GM10266 (cell line): ENCODE results near the gene UGT1A7.

Experiments
- DNase-seq: peaks from one replicate; pipeline ENCODE4 v3.0.0; 2012; ENCODE audit errors: extremely low spot score
- TF ChIP-seq, protein P1 (sequence below): IDR thresholded peaks from 2 replicates; pipeline ENCODE4 v1.5.1; 2012; ENCODE audit warnings: mild to moderate bottlenecking, low read depth; ENCODE audit not compliant: control insufficient read depth, insufficient read depth; ENCODE audit errors: missing control alignments

Gene UGT1A7

DNA sequence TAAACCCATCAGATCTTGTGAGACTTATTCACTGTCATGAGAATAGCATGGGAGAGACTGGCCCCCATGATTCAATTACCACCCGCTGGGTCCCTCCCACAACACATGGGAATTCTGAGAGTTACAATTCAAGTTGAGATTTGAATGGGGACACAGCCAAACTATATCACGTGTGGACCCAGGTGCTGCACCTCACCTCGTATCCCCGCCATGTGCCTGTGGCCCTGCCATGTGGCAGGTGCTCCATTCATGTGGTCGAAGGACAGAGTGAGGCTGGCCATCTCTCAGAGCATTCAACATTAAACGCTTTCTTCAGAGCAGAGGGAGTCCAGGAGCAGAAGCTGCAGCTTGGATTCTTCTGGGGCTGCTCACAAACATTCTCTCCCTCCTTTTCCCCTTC is 128.7 kb downstream of the UGT1A7 start:
- no peak for DNase-seq
- TF ChIP-seq, protein P1, sequence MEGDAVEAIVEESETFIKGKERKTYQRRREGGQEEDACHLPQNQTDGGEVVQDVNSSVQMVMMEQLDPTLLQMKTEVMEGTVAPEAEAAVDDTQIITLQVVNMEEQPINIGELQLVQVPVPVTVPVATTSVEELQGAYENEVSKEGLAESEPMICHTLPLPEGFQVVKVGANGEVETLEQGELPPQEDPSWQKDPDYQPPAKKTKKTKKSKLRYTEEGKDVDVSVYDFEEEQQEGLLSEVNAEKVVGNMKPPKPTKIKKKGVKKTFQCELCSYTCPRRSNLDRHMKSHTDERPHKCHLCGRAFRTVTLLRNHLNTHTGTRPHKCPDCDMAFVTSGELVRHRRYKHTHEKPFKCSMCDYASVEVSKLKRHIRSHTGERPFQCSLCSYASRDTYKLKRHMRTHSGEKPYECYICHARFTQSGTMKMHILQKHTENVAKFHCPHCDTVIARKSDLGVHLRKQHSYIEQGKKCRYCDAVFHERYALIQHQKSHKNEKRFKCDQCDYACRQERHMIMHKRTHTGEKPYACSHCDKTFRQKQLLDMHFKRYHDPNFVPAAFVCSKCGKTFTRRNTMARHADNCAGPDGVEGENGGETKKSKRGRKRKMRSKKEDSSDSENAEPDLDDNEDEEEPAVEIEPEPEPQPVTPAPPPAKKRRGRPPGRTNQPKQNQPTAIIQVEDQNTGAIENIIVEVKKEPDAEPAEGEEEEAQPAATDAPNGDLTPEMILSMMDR: no peak

DNA sequence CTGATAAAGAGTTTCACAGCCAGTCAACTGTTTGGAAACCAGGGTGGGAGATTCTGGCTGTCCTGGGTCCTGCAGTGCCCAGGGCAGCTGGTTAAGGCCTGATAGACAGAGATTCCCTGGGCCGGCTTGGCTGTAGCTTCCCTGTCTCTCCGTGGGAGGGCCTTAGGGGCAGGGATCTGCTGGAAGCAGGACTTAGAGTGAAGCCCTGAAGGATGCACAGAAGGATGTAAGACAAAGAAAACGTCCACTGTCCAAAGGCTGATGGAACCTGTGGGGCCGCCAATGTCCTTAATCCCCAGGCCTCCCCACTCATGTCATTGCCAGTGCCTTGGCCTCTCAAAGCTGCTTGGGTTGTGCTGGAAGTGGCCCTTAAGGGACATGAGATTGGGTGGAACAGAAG is 129.4 kb downstream of the UGT1A7 start:
- TF ChIP-seq, protein P1: no peak
- DNase-seq: no peak

DNA sequence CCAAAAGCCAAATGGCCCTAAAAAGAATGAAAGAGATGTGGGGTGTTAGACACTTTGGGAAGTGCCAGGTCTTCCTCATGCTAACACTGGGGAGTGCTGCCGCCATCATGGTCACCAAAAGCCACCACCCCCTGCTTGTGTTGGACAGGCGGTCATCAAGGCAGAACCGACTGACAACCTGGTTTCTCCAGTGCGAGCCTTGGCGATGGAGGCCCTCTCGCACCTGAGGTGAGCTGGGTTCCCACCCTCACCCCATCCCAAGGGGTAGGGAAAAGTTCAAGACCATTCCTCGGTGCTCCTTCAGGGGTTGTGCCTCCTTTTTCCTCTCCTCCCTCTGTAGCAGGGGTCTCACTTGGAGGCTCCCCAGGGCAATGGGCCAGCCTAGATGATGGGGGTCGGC is 130.0 kb downstream of the UGT1A7 start:
- TF ChIP-seq, protein P1: no peak
- DNase-seq: no peak

DNA sequence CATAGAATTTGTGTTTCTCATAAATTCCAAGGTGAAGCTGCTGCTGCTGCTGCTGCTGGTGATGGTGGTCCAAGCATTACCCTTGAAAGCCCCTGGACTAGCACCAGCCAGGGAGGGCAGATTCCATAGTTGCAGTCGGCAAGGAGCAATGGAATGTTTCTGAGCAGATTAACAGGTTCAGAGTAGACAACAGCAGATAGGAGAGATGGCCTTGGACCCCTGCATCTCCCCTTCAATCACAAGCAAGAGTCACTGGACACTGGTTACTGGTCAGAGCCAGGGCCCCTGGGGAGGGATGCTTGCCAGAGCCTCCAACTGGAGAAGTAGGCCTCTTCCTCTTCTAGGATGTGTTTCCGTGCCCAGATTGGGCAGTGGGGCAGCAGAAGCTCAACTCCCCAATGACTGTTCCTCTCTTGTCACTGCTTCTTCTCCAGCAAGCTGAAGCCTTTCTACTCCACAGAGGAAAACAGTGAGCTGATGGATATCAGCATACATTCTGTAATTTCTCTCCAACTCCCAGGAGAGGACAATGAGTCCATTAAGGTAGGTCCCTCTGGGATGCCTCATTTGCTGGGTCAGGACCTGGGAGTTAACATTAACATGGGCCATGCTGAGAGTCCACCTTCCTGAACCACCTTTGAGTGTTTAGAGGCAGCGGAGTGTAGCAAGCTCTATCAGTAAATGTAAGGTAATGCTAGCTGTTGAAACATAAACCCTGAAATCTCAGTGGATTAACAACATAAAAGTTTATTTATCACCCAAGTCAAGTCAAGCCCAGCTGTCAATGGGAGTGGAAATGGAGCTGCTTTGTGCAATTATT is 131.7 kb downstream of the UGT1A7 start:
- TF ChIP-seq, protein P1: no peak
- DNase-seq: no peak

DNA sequence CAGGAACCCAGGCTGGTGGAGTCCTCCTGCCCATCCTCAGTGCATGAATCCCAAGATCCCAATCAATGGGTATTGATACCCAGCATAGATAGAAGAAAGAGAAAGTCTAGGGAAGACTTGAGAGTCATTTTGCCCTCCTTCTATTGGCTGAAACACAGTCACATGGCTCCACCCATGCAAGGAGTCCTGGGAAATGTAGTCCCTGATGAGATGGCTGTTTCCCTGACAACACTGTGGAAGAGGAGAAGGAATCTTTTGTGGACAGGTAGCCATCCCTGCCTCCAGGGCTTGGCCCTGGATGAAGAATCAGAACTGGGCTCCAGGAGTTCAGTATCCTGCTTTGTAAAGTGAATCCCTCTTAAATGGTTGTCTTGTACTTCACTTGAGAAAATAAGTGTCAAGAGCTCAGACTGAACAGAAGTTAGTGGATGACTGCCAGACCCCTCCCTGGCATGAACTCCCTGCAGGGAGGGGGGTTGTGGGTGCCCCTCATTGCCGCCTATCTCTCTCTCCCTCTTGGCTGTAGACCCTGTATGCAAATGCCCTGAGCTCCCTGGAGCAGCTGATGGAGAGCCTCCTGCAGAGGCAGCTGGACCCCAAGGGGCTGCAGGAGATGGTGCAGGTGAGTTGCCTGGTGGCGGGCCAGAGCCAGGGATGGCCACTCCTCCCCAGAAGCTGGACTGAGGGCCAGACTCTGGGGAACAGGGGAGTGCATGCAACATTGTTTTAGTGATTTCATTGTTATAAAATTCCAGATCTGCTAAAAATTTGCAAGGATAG is 132.5 kb downstream of the UGT1A7 start:
- DNase-seq: no peak
- TF ChIP-seq, protein P1: no peak

DNA sequence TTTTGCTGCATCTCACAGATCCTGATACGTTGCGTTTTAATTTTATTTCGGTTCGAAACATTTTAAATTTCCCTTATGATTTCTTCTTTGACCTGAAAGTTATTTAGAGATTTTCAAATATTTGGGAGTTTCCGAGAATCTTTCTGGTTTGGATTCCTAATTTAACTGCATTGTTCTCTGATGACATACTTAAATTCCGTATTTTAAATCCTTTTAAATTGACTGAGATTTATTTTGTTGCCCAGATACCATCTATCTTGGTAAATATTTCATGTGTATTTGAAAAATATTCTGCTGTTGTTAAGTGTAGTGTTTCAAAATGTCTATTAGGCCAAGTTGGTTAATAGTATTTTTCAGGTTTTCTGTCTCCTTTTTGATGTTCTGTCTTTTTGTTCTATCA is 134.2 kb downstream of the UGT1A7 start:
- DNase-seq: no peak
- TF ChIP-seq, protein P1: no peak

DNA sequence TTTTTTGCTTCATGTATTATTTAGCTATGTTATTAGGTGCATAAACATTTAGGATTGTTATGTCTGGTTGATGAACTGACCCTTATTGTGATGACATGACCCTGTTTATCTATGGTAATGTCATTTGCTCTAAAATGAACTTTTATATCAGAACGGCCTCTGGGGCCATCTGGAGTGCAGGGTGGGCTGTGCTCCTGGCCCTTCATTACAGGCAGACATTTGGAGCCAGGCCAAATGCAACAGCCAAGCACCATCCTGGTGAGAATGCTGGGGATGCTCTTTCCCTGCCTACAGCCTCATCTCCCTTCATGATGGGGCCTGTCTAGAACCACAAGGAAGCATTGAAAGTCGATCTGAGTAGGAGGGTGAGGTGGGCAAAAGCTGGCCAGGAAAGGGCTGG is 134.6 kb downstream of the UGT1A7 start:
- no peak for DNase-seq
- TF ChIP-seq, protein P1: no peak
